H1 (cell line): Measurements from ENCODE around the gene TCF4. TPM values are rescaled to one million over a fixed set of nuclear protein-coding genes. Genes with fewer than 3 reads are reported as not detected.

Experiments used
- CTCF ChIA-PET: fragments of 300-600 bp; sonication (Branson Sonifier 250); formaldehyde crosslinking; loops from one replicate; lab custom pipeline; 2021; ENCODE audit not compliant: partially characterized antibody; lab: Charles Lee
- POLR2A ChIA-PET: fragments of 300-600 bp; sonication (Branson Sonifier 250); formaldehyde crosslinking; loops from one replicate; lab custom pipeline; 2021; ENCODE audit warnings: inconsistent platforms; ENCODE audit not compliant: partially characterized antibody; lab: Charles Lee
- DNase-seq, 2 experiments: peaks; one replicate each; pipeline versions ENCODE4 v3.0.0 to v3.0.0-alpha.2; 2010 to 2022; ENCODE audit warnings: low spot score in 2 of 2, low read depth in 1 of 2, mixed read lengths in 1 of 2
- FAIRE-seq: peaks from 2 replicates; lab custom pipeline; 2011; peaks lifted over from hg19 to GRCh38; lab: Jason Lieb, UNC
- H2AFZ ChIP-seq: 2 replicates; pipeline ENCODE4 v1.8.1; 2012; ENCODE audit warnings: low read length, inconsistent platforms
- H2AK5ac ChIP-seq: 2 replicates; pipeline ENCODE4 v1.6.1; 2013; ENCODE audit warnings: low read depth, low read length
- H2BK120ac ChIP-seq: replicated peaks from 2 replicates; pipeline ENCODE3; 2013; ENCODE audit warnings: low read depth, low read length, inconsistent platforms
- H2BK12ac ChIP-seq: 2 replicates; pipeline ENCODE4 v1.6.1; 2013; ENCODE audit warnings: low read depth, low read length
- H2BK15ac ChIP-seq: 2 replicates; pipeline ENCODE4 v1.6.1; 2013; ENCODE audit warnings: low read length
- H2BK20ac ChIP-seq: 2 replicates; pipeline ENCODE4 v1.6.1; 2013; ENCODE audit warnings: low read length
- H2BK5ac ChIP-seq: 2 replicates; pipeline ENCODE4 v1.6.1; 2013; ENCODE audit warnings: low read depth, low read length
- H3K14ac ChIP-seq: 2 replicates; pipeline ENCODE4 v1.6.1; 2013; ENCODE audit warnings: inconsistent platforms; ENCODE audit not compliant: insufficient read length
- H3K18ac ChIP-seq: 2 replicates; pipeline ENCODE4 v1.6.1; 2013; ENCODE audit warnings: low read length; ENCODE audit errors: extremely low read depth
- H3K23ac ChIP-seq: 2 replicates; pipeline ENCODE4 v1.6.1; 2013; ENCODE audit warnings: inconsistent platforms; ENCODE audit not compliant: insufficient read length
- H3K23me2 ChIP-seq: 2 replicates; pipeline ENCODE4 v1.6.1; 2013; ENCODE audit warnings: low read depth, low read length
- H3K27ac ChIP-seq: 2 replicates; pipeline ENCODE4 v1.6.1; 2011; ENCODE audit warnings: low read depth, low read length, inconsistent platforms
- H3K27me3 ChIP-seq, 4 experiments: replicated peaks in 1 of 4; 1 replicate in 1 of 4; 2 replicates in 3 of 4; pipeline versions ENCODE4 v1.6.1 to v1.8.1; 2011 to 2013; ENCODE audit warnings: low read length in 3 of 4, mild to moderate bottlenecking in 3 of 4, inconsistent platforms in 2 of 4, mixed read lengths in 2 of 4, moderate library complexity in 1 of 4; ENCODE audit not compliant: control insufficient read depth in 3 of 4, insufficient read depth in 3 of 4; ENCODE audit errors: extremely low read depth in 1 of 4
- H3K36me3 ChIP-seq, 4 experiments: 2 replicates each; pipeline versions ENCODE4 v1.6.1 to v1.8.1; 2011 to 2013; ENCODE audit warnings: mild to moderate bottlenecking in 4 of 4, low read length in 3 of 4, moderate library complexity in 2 of 4, control low read depth in 1 of 4, inconsistent platforms in 1 of 4; ENCODE audit not compliant: insufficient read depth in 4 of 4, control insufficient read depth in 2 of 4
- H3K4ac ChIP-seq: replicated peaks from 2 replicates; pipeline ENCODE3; 2013; ENCODE audit warnings: low read length, low read depth, mixed read lengths, inconsistent platforms; ENCODE audit not compliant: insufficient read length
- H3K4me1 ChIP-seq, 4 experiments: replicated peaks in 1 of 4; 1 replicate in 1 of 4; 2 replicates in 3 of 4; pipeline versions ENCODE4 v1.6.1 to v1.8.1; 2011 to 2013; ENCODE audit warnings: low read length in 3 of 4, inconsistent platforms in 2 of 4, mixed read lengths in 1 of 4; ENCODE audit not compliant: insufficient read depth in 4 of 4, control insufficient read depth in 3 of 4
- H3K4me2 ChIP-seq, 2 experiments: 2 replicates each; pipeline versions ENCODE4 v1.6.1 to v1.8.1; 2011 to 2013; ENCODE audit warnings: low read depth in 2 of 2, low read length in 2 of 2, control low read depth in 1 of 2, inconsistent platforms in 1 of 2, mild to moderate bottlenecking in 1 of 2; ENCODE audit not compliant: insufficient read depth in 1 of 2
- H3K4me3 ChIP-seq, 4 experiments: fragments of 200-600, 300-600 bp in 1 of 4; sonication (generic), shearing (Covaris generic), sonication (Bioruptor Twin) in 1 of 4; 2 replicates each; pipeline versions ENCODE4 v1.5.1 to v1.8.1; 2011 to 2016; ENCODE audit warnings: low read length in 4 of 4, low read depth in 3 of 4, control low read depth in 2 of 4, inconsistent platforms in 2 of 4, mild to moderate bottlenecking in 2 of 4, mixed read lengths in 1 of 4, moderate library complexity in 1 of 4; ENCODE audit not compliant: insufficient read depth in 2 of 4; ENCODE audit errors: extremely low read depth in 1 of 4
- H3K56ac ChIP-seq: replicated peaks from 2 replicates; pipeline ENCODE3; 2013; ENCODE audit warnings: low read depth, mild to moderate bottlenecking, mixed read lengths, low read length, inconsistent platforms; ENCODE audit not compliant: insufficient read length
- H3K79me1 ChIP-seq: 2 replicates; pipeline ENCODE4 v1.6.1; 2013; ENCODE audit warnings: low read depth, low read length, control low read depth
- H3K79me2 ChIP-seq, 2 experiments: 2 replicates each; pipeline versions ENCODE4 v1.6.1 to v1.8.1; 2012 to 2013; ENCODE audit warnings: low read length in 2 of 2, mild to moderate bottlenecking in 2 of 2, inconsistent platforms in 1 of 2; ENCODE audit not compliant: insufficient read depth in 2 of 2, control insufficient read depth in 1 of 2
- H3K9ac ChIP-seq, 4 experiments: replicated peaks in 1 of 4; 1 replicate in 1 of 4; 2 replicates in 3 of 4; pipeline versions ENCODE4 v1.6.1 to v1.8.1; 2011 to 2013; ENCODE audit warnings: low read depth in 3 of 4, low read length in 3 of 4, control low read depth in 2 of 4, mild to moderate bottlenecking in 2 of 4, moderate library complexity in 2 of 4, inconsistent platforms in 1 of 4; ENCODE audit errors: extremely low read depth in 1 of 4
- H3K9me3 ChIP-seq, 2 experiments: 2 replicates each; pipeline versions ENCODE4 v1.6.1 to v1.8.1; 2012 to 2013; ENCODE audit warnings: mild to moderate bottlenecking in 2 of 2, moderate library complexity in 2 of 2, control low read depth in 1 of 2, inconsistent platforms in 1 of 2, low read depth in 1 of 2, low read length in 1 of 2, mixed read lengths in 1 of 2; ENCODE audit not compliant: insufficient read depth in 2 of 2
- H4K20me1 ChIP-seq, 2 experiments: replicated peaks in 1 of 2; 2 replicates each; pipeline versions ENCODE3 to v1.8.1; 2011 to 2013; ENCODE audit warnings: inconsistent platforms in 2 of 2, low read length in 2 of 2, mild to moderate bottlenecking in 1 of 2; ENCODE audit not compliant: insufficient read depth in 2 of 2, control insufficient read depth in 1 of 2
- H4K5ac ChIP-seq: 2 replicates; pipeline ENCODE4 v1.6.1; 2013; ENCODE audit warnings: low read length, low read depth, mixed read lengths, inconsistent platforms; ENCODE audit not compliant: insufficient read length
- H4K8ac ChIP-seq: 2 replicates; pipeline ENCODE4 v1.8.0; 2013; ENCODE audit warnings: mild to moderate bottlenecking, moderate library complexity, low read length, inconsistent platforms; ENCODE audit not compliant: insufficient read depth; ENCODE audit errors: extremely low read depth
- H4K91ac ChIP-seq: replicated peaks from 2 replicates; pipeline ENCODE3; 2013; ENCODE audit warnings: low read length, mixed read lengths, inconsistent platforms; ENCODE audit not compliant: insufficient read length
- GABPA ChIP-seq: IDR thresholded peaks from 2 replicates; pipeline ENCODE4 v1.6.1; 2011; ENCODE audit warnings: mild to moderate bottlenecking, low read length, moderate library complexity, borderline replicate concordance; ENCODE audit not compliant: insufficient read depth
- polyA plus RNA-seq, 7 experiments: library from polyadenylated mRNA; depleted of rRNA in 3 of 7; stranded (reverse) in 5 of 7; unstranded in 2 of 7; fragments of >200 nt in 5 of 7; fragments of 200-250 nt in 2 of 7; gene quantifications; 1 replicate in 5 of 7; 2 replicates in 1 of 7; 4 replicates in 1 of 7; pipeline versions ENCODE4 v1.2.1 to v1.2.3, GENCODE V29; 2011 to 2013; ENCODE audit warnings: missing spikeins in 2 of 7, mixed read lengths in 2 of 7
- total RNA-seq: library from RNA; stranded (reverse); fragmentation: NEBNext Ultra II Directional; extraction: Animal tissue kit (Norgen Biotek cat#: 25700); gene quantifications from 2 replicates; pipeline ENCODE4 v1.2.1, GENCODE V29; 2021

Gene TCF4
- total and polyA plus RNA-seq, 2 of the 8 experiments (the other 6 are each of a cell fraction or from before 2014, with no cell fraction given) = 59.3 to 118 TPM

GRCh38 chr18:55570966-55571365 lies 17.0 kb downstream of the TCF4 start:
- H3K79me2 ChIP-seq = peaks cover 2 to 97% of the 10 kb centered on the region in 2 experiments; a peak in 3 of 4 replicates
- no peak overlapping the region for H3K4ac ChIP-seq
- peaks cover 0 to 5% of the 10 kb centered on the region in 2 experiments for H4K20me1 ChIP-seq
- no peak overlapping the region for H2BK120ac ChIP-seq
- no peak overlapping the region for H2BK15ac ChIP-seq
- peaks cover 4% of the 10 kb centered on the region; the same call in 1 of the 2 replicates for H3K79me1 ChIP-seq
- H3K9ac ChIP-seq = no peak overlapping the region
- no peak for TF ChIP-seq GABPA
- TF ChIP-seq, all 59 proteins: peak for 0
- H3K4me1 ChIP-seq = peaks cover 4 to 15% (median 5%) of the 10 kb centered on the region in 4 experiments
- no peak overlapping the region for H3K27ac ChIP-seq
- H3K36me3 ChIP-seq = peaks cover 0 to 6% (median 0%) of the 10 kb centered on the region in 4 experiments; a peak in 1 of 8 replicates
- no peak overlapping the region for H3K23ac ChIP-seq
- no peak overlapping the region for H4K91ac ChIP-seq
- H2BK12ac ChIP-seq = no peak overlapping the region
- H4K5ac ChIP-seq = no peak overlapping the region
- no peaks in the 10 kb centered on the region for H3K27me3 ChIP-seq
- ChIA-PET CTCF (interaction anchor here (1.3 kb wide), 1 partner anchor 165 kb away, joined by 3 read pairs; no protein-coding TSS in a partner anchor), POLR2A (no interaction called here)
- DNase-seq = no peak
- no peak overlapping the region for H2AK5ac ChIP-seq
- H3K23me2 ChIP-seq = no peaks in the 10 kb centered on the region
- no peak for FAIRE-seq
- no peak overlapping the region for H2AFZ ChIP-seq
- H3K4me2 ChIP-seq = no peak overlapping the region
- H3K14ac ChIP-seq = no peak overlapping the region
- H2BK20ac ChIP-seq = no peak overlapping the region
- H3K4me3 ChIP-seq = no peak overlapping the region
- no peak overlapping the region for H3K56ac ChIP-seq
- no peak overlapping the region for H4K8ac ChIP-seq
- no peaks in the 10 kb centered on the region for H3K9me3 ChIP-seq
- no peak overlapping the region for H2BK5ac ChIP-seq
- no peak overlapping the region for H3K18ac ChIP-seq
